ENCODE data around the gene CENPB.
"Not testable (repeated sequence)": the region's sequence is repeated elsewhere in the genome, so short reads cannot be mapped to it uniquely, and the experiment has no call there.

The CENPB gene

GRCh38 chr20:3811467-3812258 lies 25.1 kb upstream of the CENPB start:
- peak; percentile 83 for DNase-seq (ENCODE audit: low read depth)

- no peak for DNase-seq (ENCODE audit: low read depth)
These were observed 22.0 kb upstream of the CENPB start for GRCh38 chr20:3808544-3808943.

GRCh38 chr20:3804781-3805180 lies 18.2 kb upstream of the CENPB start:
- no peak for DNase-seq (ENCODE audit: low read depth)

GRCh38 chr20:3804254-3804751 lies 17.8 kb upstream of the CENPB start:
- no peak for DNase-seq (ENCODE audit: low read depth)

GRCh38 chr20:3803854-3804253 lies 17.3 kb upstream of the CENPB start:
- DNase-seq (ENCODE audit: low read depth): no peak

- DNase-seq (ENCODE audit: low read depth): no peak
These were observed 16.7 kb upstream of the CENPB start for GRCh38 chr20:3803289-3803688.

- no peak for DNase-seq (ENCODE audit: low read depth)
These were observed 16.1 kb upstream of the CENPB start for GRCh38 chr20:3802524-3803239.

- no peak for DNase-seq (ENCODE audit: low read depth)
These were observed 15.3 kb upstream of the CENPB start for GRCh38 chr20:3801846-3802245.

GRCh38 chr20:3801299-3801698 lies 14.8 kb upstream of the CENPB start:
- DNase-seq (ENCODE audit: low read depth): no peak

- DNase-seq (ENCODE audit: low read depth): no peak
These were observed 14.3 kb upstream of the CENPB start for GRCh38 chr20:3800878-3801260.

GRCh38 chr20:3800256-3800877 lies 13.8 kb upstream of the CENPB start:
- no peak for DNase-seq (ENCODE audit: low read depth)

- no peak for DNase-seq (ENCODE audit: low read depth)
These were observed 12.3 kb upstream of the CENPB start for GRCh38 chr20:3798908-3799248.

GRCh38 chr20:3798373-3798768 lies 11.8 kb upstream of the CENPB start:
- DNase-seq (ENCODE audit: low read depth): no peak

GRCh38 chr20:3797592-3798372 lies 11.2 kb upstream of the CENPB start:
- no peak for DNase-seq (ENCODE audit: low read depth)

- no peak for DNase-seq (ENCODE audit: low read depth)
These were observed 10.6 kb upstream of the CENPB start for GRCh38 chr20:3797226-3797545.

- no peak for DNase-seq (ENCODE audit: low read depth)
These were observed 10.1 kb upstream of the CENPB start for GRCh38 chr20:3796477-3797225.

GRCh38 chr20:3795511-3796468 lies 9.2 kb upstream of the CENPB start, which contains the start of gene CDC25B:
Gene CDC25B (plus strand): TSS chr20:3796310. CDS start chr20:3796532, 222 bp downstream.
- DNase-seq (ENCODE audit: low read depth): peak; percentile 87

- DNase-seq (ENCODE audit: low read depth): no peak
These were observed 8.3 kb upstream of the CENPB start for GRCh38 chr20:3794701-3795420.

- not testable (repeated sequence) for DNase-seq (ENCODE audit: low read depth)
These were observed 7.6 kb upstream of the CENPB start for GRCh38 chr20:3794168-3794567.

GRCh38 chr20:3789201-3789600 lies 2.7 kb upstream of the CENPB start:
- not testable (repeated sequence) for DNase-seq (ENCODE audit: low read depth)
